NCI-H2107 treated with DMSO at 0.1 percent for 48 hours (cell line): ENCODE results near the gene SLC39A5.

ENCODE experiments used
- DNase-seq: peaks from one replicate; lab custom pipeline; 2025; ENCODE audit not compliant: unreplicated experiment; lab: John Stamatoyannopoulos, UW

Gene SLC39A5

GRCh38 chr12:56212361-56212760 lies 17.5 kb upstream of the SLC39A5 start:
- DNase-seq: no peak

GRCh38 chr12:56213878-56214277 lies 16.0 kb upstream of the SLC39A5 start:
- DNase-seq: no peak

DNA sequence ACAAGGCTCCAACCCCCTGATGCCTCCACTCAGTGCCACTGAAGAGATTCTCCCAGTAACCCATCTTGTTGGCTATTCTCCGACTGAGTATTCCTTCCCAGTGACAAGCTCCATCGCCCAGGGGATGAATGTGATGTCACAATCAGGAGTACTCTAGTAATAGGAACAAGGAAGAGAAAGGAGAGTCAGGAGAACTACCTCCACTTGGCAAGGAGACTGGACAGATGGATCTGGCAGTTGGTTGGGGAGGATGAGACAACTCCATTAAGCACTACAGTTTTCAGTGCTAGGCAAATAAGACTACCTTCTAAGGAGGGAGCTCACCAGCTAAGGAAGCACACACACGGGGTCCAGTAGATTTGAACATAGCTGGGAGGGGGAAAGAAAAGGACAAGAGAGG lies 13.4 kb upstream of the SLC39A5 start:
- DNase-seq: no peak

GRCh38 chr12:56219840-56220239 lies 10.0 kb upstream of the SLC39A5 start:
- DNase-seq: no peak

- no peak for DNase-seq
Measured at GRCh38 chr12:56220611-56221231, 9.1 kb upstream of the SLC39A5 start.

DNA sequence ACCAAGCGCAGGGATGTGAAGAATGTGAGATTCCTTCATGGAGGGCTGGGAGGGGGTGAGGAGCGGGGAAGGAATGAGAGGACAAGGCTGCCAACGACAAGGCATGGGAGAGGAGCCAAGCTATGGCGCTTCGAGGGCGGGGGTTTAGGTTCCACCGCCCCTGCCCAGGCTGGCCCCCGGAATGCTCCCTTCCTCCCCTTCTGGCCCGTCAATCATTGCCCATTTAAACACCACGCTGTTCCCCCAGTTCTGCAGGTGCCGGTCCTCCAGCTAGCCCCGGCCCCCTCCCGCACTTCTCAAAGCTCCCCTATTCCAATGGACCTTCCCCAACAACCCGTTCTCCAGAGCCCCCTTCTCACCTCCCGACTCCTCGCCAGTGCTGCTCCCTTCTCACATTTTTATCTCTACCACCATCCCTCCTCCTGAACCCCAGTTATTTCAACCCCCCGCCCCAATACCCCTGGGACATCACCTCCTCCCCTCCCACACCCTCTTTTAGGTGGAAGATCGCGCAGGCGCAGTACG lies 8.6 kb upstream of the SLC39A5 start:
- DNase-seq: no peak

DNA sequence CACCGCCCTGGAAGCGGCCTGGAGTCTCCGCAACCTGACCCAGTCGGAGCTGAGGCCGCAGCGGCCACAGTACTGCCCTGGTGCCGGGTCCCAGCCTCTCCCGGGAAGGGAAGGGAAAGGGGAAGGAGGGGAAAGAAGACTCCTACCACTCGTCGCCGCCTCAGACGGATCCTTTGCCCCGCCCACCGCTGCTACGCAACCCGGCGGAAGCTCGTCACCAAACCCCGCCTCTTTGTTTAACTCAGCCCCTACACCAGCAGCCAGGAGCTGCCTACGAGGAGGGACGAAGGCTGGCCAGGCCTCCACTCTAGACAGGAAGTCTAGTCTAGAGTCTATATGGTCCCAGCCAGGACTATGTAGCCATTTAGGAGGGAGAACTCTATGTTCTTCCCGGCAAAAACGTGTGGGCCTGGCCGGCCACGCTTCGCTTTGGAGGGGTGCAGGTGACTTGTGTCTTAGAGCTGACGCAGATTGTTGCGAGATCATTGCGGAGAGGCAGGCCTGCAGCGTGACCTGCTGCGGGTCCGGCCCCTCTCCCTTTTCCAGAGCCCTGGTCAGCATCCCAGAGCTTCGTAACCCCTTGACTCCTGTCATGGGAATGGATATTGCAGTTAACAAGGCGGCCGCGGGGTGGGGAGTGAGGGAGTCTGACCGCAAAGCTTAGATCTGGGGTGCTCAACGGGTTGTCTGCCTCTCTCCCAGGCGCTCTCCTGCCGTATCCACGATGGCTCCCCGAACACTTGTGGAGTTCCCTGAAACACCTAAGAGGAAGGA lies 7.9 kb upstream of the SLC39A5 start, which contains the start of gene RNF41:
Gene RNF41 (minus strand): TSS at position 166 of the 774 bp plus-strand sequence. CDS start 7,875 bp downstream, outside the sequence.
- DNase-seq: peak; percentile 93

DNA sequence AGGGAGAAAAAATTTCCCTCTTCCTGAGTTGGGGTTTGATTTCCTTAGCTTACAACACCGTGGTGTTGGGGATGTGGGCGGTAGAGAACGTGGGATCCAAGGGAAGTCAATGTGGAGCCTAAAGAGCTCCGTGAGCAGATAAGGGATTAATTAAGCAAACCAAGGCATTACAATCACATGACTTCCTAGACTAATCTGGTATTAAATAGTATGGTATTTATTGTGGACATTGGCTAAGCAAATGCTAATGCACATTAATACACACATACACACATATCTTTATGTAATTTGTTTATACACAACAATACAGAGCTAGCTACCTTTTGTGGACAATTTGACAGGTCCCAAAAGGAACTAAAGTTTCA lies 7.3 kb upstream of the SLC39A5 start:
- DNase-seq: no peak

GRCh38 chr12:56223571-56224101 lies 6.2 kb upstream of the SLC39A5 start:
- DNase-seq: no peak

DNA sequence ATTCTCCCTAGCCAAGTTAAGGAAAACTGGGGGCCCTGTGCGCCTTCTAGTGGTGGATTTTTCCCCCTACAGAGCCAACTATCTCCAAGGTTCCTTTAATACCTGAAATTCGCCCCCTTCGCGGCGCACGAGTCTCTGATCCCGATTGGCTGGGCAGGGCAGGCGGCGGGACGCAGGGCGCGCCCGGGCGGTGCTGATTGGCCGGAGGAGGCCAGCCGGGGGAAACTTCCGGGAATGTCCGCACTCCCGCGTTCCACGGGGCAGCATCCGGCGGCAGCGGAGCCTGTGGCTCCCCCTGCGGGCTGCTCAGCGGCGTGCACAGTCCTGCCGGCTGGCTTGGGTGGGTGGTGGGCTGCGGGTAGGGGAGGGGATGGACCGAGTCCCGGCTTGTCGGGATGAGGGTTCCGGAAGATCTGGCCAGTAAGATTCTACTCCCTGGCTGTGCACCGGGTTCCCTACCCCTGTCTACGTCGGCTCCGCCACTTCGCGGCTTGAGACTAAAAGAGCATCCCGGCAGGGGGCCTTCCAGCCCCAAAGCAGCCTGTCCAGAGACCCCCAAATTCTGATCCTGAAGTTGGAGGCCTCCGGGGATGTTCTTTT lies 5.6 kb upstream of the SLC39A5 start, which contains the start of gene NABP2:
Gene NABP2 (plus strand): TSS at position 241 of the 600 bp plus-strand sequence. CDS start 515 bp downstream, outside the sequence.
- peak; percentile 96 for DNase-seq

- no peak for DNase-seq
Measured at GRCh38 chr12:56224954-56225353, 4.9 kb upstream of the SLC39A5 start.

DNA sequence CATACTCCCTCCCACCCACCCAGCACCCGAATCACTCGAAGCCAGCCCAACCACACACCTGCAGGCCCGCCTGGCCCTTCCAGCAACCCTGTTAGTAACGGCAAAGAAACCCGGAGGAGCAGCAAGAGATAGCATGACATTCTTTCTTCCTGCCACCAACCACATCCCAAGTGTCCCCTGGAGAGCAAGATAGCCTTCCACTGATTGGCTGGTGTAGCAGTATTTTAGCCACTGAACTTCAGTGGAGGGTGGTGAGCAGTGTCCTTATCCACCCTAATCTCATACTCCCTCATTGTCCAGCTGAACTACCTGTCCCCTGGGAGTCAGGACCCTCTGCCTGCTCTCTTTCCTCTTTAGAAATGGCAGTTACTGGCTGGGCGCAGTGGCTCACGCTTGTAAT lies 769 bp upstream of the SLC39A5 start:
- DNase-seq: no peak

- DNase-seq: no peak
Measured at GRCh38 chr12:56230432-56231183, 757 bp downstream of the SLC39A5 start.

DNA sequence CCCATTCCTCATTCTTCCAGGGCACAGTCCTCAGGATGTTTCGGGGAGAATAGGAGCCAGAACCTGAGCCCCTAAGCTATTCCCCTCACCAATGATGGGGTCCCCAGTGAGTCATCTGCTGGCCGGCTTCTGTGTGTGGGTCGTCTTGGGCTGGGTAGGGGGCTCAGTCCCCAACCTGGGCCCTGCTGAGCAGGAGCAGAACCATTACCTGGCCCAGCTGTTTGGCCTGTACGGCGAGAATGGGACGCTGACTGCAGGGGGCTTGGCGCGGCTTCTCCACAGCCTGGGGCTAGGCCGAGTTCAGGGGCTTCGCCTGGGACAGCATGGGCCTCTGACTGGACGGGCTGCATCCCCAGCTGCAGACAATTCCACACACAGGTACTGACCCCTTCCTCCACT lies 1.3 kb downstream of the SLC39A5 start:
- DNase-seq: no peak

GRCh38 chr12:56234746-56235436 lies 5.0 kb downstream of the SLC39A5 start:
- no peak for DNase-seq

DNA sequence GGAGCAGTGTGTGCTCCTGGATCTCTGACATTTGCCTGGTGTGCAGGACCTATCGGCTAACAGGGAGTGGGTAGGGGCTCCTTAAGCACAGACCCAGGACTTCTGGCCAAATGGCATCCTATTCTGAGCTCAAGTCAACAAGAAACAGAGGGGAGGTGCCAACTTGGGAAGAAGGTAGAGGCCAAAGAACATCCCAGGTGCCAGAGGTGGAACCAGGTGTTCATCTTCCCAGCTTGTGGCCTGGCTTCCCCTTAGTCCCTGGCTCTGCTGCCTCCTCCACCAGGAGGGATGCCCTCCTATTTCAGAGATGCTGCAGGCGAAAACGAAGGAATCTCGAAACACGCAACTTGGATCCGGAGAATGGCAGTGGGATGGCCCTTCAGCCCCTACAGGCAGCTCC lies 6.2 kb downstream of the SLC39A5 start:
- no peak for DNase-seq

- DNase-seq: no peak
Measured at GRCh38 chr12:56236985-56237384, 7.1 kb downstream of the SLC39A5 start.

- no peak for DNase-seq
Measured at GRCh38 chr12:56237552-56237951, 7.7 kb downstream of the SLC39A5 start.

- DNase-seq: no peak
Measured at GRCh38 chr12:56241424-56242303, 11.8 kb downstream of the SLC39A5 start.
